MCF 10A (cell line): ENCODE data around the gene TBX1. TPM values are rescaled to one million over a fixed set of nuclear protein-coding genes. Genes with fewer than 3 reads are reported as not detected.
A peak's percentile ranks its signal among the peaks of the same experiment; 100 is the strongest.

Experiments
- BruUV-seq: library from RNA; stranded (reverse); fragments of 400-500 nt; replicated peaks from 2 replicates; lab custom pipeline; 2021; lab: Mats Ljungman, UMichigan
- CTCF ChIA-PET: fragments of 300-600 bp; sonication (Branson Sonifier 250); formaldehyde crosslinking; extraction: SDS; loops from one replicate; lab custom pipeline; 2021; ENCODE audit warnings: antibody characterized with exemption, inconsistent platforms; lab: Yijun Ruan, JAX
- POLR2A ChIA-PET: fragments of 300-600, 350-650 bp; sonication (Branson Sonifier 250); formaldehyde crosslinking; extraction: SDS; loops from one replicate; lab custom pipeline; 2020; ENCODE audit warnings: antibody characterized with exemption, inconsistent platforms; lab: Yijun Ruan, JAX
- DNase-seq: peaks from one replicate; pipeline ENCODE4 v3.0.0-alpha.2; 2018; ENCODE audit not compliant: unreplicated experiment
- H3K27ac Mint-ChIP-seq: one replicate; pipeline ENCODE4 v1.8.0; 2022; ENCODE audit warnings: mild to moderate bottlenecking, low read depth, mixed read lengths; ENCODE audit not compliant: unreplicated experiment
- H3K27me3 Mint-ChIP-seq: one replicate; pipeline ENCODE4 v1.8.0; 2022; ENCODE audit warnings: mixed read lengths; ENCODE audit not compliant: insufficient read depth, unreplicated experiment
- H3K36me3 Mint-ChIP-seq: one replicate; pipeline ENCODE4 v1.8.0; 2022; ENCODE audit warnings: mild to moderate bottlenecking, moderate library complexity, mixed read lengths; ENCODE audit not compliant: insufficient read depth, unreplicated experiment
- H3K4me1 Mint-ChIP-seq: one replicate; pipeline ENCODE4 v1.8.0; 2022; ENCODE audit warnings: mixed read lengths; ENCODE audit not compliant: insufficient read depth, unreplicated experiment
- H3K4me3 Mint-ChIP-seq: one replicate; pipeline ENCODE4 v1.8.0; 2022; ENCODE audit warnings: mild to moderate bottlenecking, moderate library complexity, mixed read lengths; ENCODE audit not compliant: unreplicated experiment
- H3K9me3 Mint-ChIP-seq: one replicate; pipeline ENCODE4 v1.8.0; 2022; ENCODE audit warnings: mixed read lengths; ENCODE audit not compliant: unreplicated experiment
- intact Hi-C: fragments of 100-400 bp; cut with micrococcal nuclease; formaldehyde crosslinking; loops from 2 replicates; pipeline ENCODE4 v1.14.1; 2022
- total RNA-seq: library from RNA; stranded (reverse); gene quantifications from 2 replicates; pipeline ENCODE4 v1.2.3, GENCODE V29; 2022
- TF ChIP-seq, protein P1 (sequence below): fragments of 200-600 bp; IDR thresholded peaks from one replicate; pipeline ENCODE4 v1.8.0; 2022; ENCODE audit warnings: antibody characterized with exemption, mild to moderate bottlenecking; ENCODE audit not compliant: unreplicated experiment

The TBX1 gene
- total RNA-seq, 1 experiment from 2014 or later: not detected

GRCh38 chr22:19716829-19717105, 43.8 kb upstream of the TBX1 start:
- H3K4me3 Mint-ChIP-seq: no peak overlapping the region
- intact Hi-C loops: loop anchor here (5.0 to 10.0 kb wide), 3 partner anchors 39 to 422 kb away; partner anchors contain the start of gene CLTCL1
- POLR2A ChIA-PET: no interaction called here
- TF ChIP-seq, protein P1, sequence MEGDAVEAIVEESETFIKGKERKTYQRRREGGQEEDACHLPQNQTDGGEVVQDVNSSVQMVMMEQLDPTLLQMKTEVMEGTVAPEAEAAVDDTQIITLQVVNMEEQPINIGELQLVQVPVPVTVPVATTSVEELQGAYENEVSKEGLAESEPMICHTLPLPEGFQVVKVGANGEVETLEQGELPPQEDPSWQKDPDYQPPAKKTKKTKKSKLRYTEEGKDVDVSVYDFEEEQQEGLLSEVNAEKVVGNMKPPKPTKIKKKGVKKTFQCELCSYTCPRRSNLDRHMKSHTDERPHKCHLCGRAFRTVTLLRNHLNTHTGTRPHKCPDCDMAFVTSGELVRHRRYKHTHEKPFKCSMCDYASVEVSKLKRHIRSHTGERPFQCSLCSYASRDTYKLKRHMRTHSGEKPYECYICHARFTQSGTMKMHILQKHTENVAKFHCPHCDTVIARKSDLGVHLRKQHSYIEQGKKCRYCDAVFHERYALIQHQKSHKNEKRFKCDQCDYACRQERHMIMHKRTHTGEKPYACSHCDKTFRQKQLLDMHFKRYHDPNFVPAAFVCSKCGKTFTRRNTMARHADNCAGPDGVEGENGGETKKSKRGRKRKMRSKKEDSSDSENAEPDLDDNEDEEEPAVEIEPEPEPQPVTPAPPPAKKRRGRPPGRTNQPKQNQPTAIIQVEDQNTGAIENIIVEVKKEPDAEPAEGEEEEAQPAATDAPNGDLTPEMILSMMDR: no peak
- CTCF ChIA-PET: interaction anchor here (1.0 kb wide), 1 partner anchor 37 kb away, joined by 4 read pairs; no protein-coding TSS in a partner anchor
- no peaks in the 10 kb centered on the region for H3K36me3 Mint-ChIP-seq
- no TSS peak for BruUV-seq
- no peaks in the 10 kb centered on the region for H3K9me3 Mint-ChIP-seq
- no peak for DNase-seq
- H3K27me3 Mint-ChIP-seq: no peaks in the 10 kb centered on the region
- H3K27ac Mint-ChIP-seq: no peak overlapping the region
- H3K4me1 Mint-ChIP-seq: peaks cover 3% of the 10 kb centered on the region

- ChIA-PET CTCF (interaction anchor here (1.0 kb wide), 1 partner anchor 37 kb away, joined by 4 read pairs; no protein-coding TSS in a partner anchor), POLR2A (no interaction called here)
- peak overlapping the region; percentile 68 for H3K4me3 Mint-ChIP-seq
- TF ChIP-seq, protein P1: no peak
- H3K4me1 Mint-ChIP-seq: peaks cover 3% of the 10 kb centered on the region
- no TSS peak for BruUV-seq
- H3K9me3 Mint-ChIP-seq: no peaks in the 10 kb centered on the region
- intact Hi-C loops: loop anchor here (5.0 to 10.0 kb wide), 3 partner anchors 40 to 422 kb away; partner anchors contain the start of gene CLTCL1
- no peaks in the 10 kb centered on the region for H3K36me3 Mint-ChIP-seq
- DNase-seq: no peak
- no peak overlapping the region for H3K27ac Mint-ChIP-seq
- H3K27me3 Mint-ChIP-seq: no peaks in the 10 kb centered on the region
Measured at GRCh38 chr22:19717181-19717580, 43.4 kb upstream of the TBX1 start.

GRCh38 chr22:19717691-19718455, 42.7 kb upstream of the TBX1 start:
- Mint-ChIP-seq H3K36me3 (no peaks in the 10 kb centered on the region), H3K27ac (no peak overlapping the region), H3K9me3 (no peaks in the 10 kb centered on the region), H3K27me3 (no peaks in the 10 kb centered on the region), H3K4me3 (peak overlapping the region; percentile 68), H3K4me1 (peaks cover 3% of the 10 kb centered on the region)
- intact Hi-C loops: loop anchor here (1.0 to 10.0 kb wide), 4 partner anchors 41 to 423 kb away; partner anchors contain the start of gene CLTCL1
- CTCF ChIA-PET: interaction anchor here (0.6 kb wide), 1 partner anchor 234 kb away, joined by 3 read pairs; no protein-coding TSS in a partner anchor
- POLR2A ChIA-PET: no interaction called here
- peak; percentile 64 for DNase-seq
- TF ChIP-seq, protein P1: peak; percentile 96
- BruUV-seq: no TSS peak

DNA sequence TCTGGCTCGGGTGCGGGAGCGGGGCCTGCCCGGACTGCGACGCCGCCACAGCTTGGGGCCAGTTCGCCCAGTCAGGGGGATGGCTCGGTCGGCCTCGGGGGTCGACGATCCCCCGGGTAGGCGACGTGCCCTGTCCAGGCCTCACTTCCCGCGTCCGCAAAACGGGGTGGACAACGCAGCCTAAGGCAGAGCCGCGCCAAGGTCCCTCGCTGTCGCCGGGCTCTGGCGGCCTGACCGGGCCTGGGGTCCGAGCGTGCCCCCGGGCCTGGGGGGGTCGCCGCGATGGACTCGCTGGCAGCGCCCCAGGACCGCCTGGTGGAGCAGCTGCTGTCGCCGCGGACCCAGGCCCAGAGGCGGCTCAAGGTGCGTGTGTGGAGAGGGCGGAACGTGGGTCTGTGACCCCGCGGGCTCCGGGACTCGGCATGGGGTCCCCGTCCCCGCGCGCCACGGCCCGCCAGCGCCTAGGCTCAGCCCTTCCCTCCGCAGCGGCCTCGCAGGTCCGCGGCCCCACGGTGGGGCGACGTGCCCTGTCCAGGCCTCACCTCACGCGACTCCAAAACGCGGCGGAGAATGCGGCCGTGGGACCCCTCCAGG, 42.0 kb upstream of the TBX1 start:
- no TSS peak for BruUV-seq
- CTCF ChIA-PET: interaction anchor here (0.6 kb wide), 1 partner anchor 233 kb away, joined by 3 read pairs; no protein-coding TSS in a partner anchor
- intact Hi-C loops: loop anchor here (1.0 to 10.0 kb wide), 4 partner anchors 41 to 424 kb away; partner anchors contain the start of gene CLTCL1

More for the DNA sequence above, 42.0 kb upstream of the TBX1 start:
- Mint-ChIP-seq H3K4me3 (peak overlapping the region; percentile 68), H3K27me3 (no peaks in the 10 kb centered on the region), H3K36me3 (no peaks in the 10 kb centered on the region), H3K4me1 (peaks cover 3% of the 10 kb centered on the region), H3K9me3 (no peaks in the 10 kb centered on the region), H3K27ac (no peak overlapping the region)
- TF ChIP-seq, protein P1: no peak
- POLR2A ChIA-PET: no interaction called here
- no peak for DNase-seq
